Esophagus muscularis mucosa (tissue), 2 donors: ENCODE data around the gene LATS1.
"Not testable (repeated sequence)": the region's sequence is repeated elsewhere in the genome, so short reads cannot be mapped to it uniquely, and the experiment has no call there.

ENCODE experiments used
- EP300 ChIP-seq: sonication (generic); formaldehyde crosslinking; IDR thresholded peaks from one replicate; pipeline ENCODE4 v1.6.1; 2017; ENCODE audit warnings: antibody characterized with exemption
- POLR2A ChIP-seq: fragments of 450-650 bp; IDR thresholded peaks from one replicate; pipeline ENCODE4 v1.6.1; 2017; ENCODE audit warnings: antibody characterized with exemption, moderate library complexity, mild to moderate bottlenecking, low read depth

DNA sequence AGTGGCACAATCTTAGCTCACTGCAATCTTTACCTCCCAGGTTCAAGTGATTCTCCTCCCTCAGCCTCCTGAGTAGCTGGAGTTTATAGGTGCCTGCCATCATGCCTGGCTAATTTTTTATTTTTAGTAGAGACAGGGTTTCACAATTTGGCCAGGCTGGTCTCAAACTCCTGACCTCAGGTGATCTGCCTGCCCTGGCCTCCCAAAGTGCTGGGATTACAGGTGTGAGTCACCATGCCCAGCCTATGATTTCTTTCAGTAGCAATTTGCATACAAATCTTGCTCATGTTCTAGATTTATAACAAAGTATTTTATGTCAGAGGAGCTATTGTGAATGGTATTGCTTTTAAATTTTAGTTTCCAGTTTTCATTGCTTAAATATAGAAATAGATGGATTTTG, 45.6 kb downstream of the LATS1 start:
- TF ChIP-seq POLR2A, EP300: not testable (repeated sequence)
